ENCODE data around the gene SLC22A23.
A peak's percentile ranks its signal among the peaks of the same experiment; 100 is the strongest.

The SLC22A23 gene

DNA sequence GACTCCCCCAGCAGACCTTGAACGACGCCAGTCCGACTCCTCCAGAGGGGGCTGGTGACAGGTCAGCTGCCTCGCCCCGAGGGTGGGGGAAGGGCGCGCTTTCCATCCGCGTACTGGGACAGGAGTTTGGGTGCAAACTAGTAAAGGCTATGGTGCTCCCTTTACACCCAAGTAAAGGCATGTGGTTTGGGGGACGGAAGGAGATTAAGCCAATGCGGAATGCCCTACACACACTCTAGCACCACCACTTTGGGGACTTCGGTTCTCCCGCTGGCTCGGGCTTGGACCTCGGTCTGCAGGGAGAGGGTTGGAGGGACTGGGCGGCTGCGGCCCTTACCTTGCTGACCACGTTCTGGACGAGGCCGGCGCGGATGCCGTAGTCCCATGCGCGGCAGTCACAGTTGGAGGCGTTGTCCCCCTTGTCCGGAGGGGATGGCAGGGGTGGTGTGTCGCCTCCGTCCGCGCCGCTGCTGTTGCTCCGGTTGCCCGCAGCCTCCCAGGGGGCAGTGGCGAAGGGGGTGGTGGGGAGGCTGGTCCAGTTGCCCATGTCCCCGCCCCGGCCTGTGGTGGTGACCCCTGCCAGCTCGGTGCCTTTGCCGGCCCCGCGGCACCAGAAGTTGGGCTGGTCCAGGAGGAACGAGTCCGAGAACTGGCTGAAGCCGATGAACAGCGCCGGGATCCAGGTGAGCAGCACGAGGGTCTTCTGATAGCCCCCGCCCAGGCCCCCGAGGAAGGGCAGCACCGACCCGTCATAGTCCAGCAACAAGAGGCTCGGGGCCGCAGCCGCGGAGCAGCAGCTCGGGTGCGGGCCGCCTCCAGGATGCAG lies 1.1 kb downstream of the SLC22A23 start:
- H3K27me3 ChIP-seq (ENCODE audit: control insufficient read depth, low read length), result peaks cover 69% of the 10 kb centered on the region
- H3K36me3 ChIP-seq (ENCODE audit: control insufficient read depth, low read length), result no peaks in the 10 kb centered on the region
- H3K4me1 ChIP-seq (ENCODE audit: control insufficient read depth, low read length), result peaks cover 9% of the 10 kb centered on the region; the same call in 1 of the 2 replicates
- H3K27ac ChIP-seq (ENCODE audit: low read depth, low read length), result no peak overlapping the region
- peaks cover 7% of the 10 kb centered on the region; the same call in 1 of the 2 replicates for H4K20me1 ChIP-seq (ENCODE audit: control insufficient read depth, insufficient read depth, low read depth, low read length)
- no peaks in the 10 kb centered on the region for H3K9me2 ChIP-seq (replicated peaks; ENCODE audit: control insufficient read depth, low read length)
- no peaks in the 10 kb centered on the region for H3K9me3 ChIP-seq (ENCODE audit: control insufficient read depth, insufficient read depth, low read length)
- no peaks in the 10 kb centered on the region for H3K79me2 ChIP-seq (ENCODE audit: control insufficient read depth, low read length)
- H3K4me3 ChIP-seq (ENCODE audit: low read length), result peak overlapping the region; percentile 54
- TF ChIP-seq, protein P1, sequence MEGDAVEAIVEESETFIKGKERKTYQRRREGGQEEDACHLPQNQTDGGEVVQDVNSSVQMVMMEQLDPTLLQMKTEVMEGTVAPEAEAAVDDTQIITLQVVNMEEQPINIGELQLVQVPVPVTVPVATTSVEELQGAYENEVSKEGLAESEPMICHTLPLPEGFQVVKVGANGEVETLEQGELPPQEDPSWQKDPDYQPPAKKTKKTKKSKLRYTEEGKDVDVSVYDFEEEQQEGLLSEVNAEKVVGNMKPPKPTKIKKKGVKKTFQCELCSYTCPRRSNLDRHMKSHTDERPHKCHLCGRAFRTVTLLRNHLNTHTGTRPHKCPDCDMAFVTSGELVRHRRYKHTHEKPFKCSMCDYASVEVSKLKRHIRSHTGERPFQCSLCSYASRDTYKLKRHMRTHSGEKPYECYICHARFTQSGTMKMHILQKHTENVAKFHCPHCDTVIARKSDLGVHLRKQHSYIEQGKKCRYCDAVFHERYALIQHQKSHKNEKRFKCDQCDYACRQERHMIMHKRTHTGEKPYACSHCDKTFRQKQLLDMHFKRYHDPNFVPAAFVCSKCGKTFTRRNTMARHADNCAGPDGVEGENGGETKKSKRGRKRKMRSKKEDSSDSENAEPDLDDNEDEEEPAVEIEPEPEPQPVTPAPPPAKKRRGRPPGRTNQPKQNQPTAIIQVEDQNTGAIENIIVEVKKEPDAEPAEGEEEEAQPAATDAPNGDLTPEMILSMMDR (IDR thresholded peaks at IDR 0.05; ENCODE audit: low read depth, low read length, poor library complexity, severe bottlenecking), result no peak
- TF ChIP-seq EZH2phosphoT487 (IDR thresholded peaks at IDR 0.05; ENCODE audit: borderline replicate concordance, low read length), result peak; percentile 4; the same call in 1 of the 2 replicates
- peak overlapping the region; percentile 69; the same call in 1 of the 2 replicates for H3K4me2 ChIP-seq (ENCODE audit: low read length)
- H3F3A ChIP-seq (ENCODE audit: control insufficient read depth, insufficient read depth), result no peaks in the 10 kb centered on the region

DNA sequence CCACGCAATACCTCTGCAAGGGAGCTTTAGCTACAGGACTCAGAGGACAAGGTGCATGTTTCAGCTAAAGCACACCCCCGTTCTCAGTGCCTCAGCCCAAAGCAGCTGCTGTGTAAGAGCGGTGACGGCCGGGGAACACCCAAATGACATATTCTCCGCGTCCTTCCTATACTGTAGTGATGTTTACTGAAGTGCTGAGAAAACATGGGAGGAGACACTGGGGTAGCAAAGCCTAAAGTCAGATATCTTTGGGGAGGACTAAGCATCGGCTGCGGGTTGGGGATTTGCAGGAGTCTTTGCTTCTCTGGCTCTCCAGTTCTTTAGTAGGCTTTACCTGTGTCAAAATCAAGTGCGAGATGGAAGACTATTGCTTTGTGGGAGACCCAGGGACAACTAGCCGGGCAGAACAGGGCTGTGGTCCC lies 1.7 kb downstream of the SLC22A23 start:
- H3K79me2 ChIP-seq (ENCODE audit: control insufficient read depth, low read length), result no peaks in the 10 kb centered on the region
- peaks cover 9% of the 10 kb centered on the region; the same call in 1 of the 2 replicates for H3K4me1 ChIP-seq (ENCODE audit: control insufficient read depth, low read length)
- H3K4me3 ChIP-seq (ENCODE audit: low read length), result no peak overlapping the region

DNA sequence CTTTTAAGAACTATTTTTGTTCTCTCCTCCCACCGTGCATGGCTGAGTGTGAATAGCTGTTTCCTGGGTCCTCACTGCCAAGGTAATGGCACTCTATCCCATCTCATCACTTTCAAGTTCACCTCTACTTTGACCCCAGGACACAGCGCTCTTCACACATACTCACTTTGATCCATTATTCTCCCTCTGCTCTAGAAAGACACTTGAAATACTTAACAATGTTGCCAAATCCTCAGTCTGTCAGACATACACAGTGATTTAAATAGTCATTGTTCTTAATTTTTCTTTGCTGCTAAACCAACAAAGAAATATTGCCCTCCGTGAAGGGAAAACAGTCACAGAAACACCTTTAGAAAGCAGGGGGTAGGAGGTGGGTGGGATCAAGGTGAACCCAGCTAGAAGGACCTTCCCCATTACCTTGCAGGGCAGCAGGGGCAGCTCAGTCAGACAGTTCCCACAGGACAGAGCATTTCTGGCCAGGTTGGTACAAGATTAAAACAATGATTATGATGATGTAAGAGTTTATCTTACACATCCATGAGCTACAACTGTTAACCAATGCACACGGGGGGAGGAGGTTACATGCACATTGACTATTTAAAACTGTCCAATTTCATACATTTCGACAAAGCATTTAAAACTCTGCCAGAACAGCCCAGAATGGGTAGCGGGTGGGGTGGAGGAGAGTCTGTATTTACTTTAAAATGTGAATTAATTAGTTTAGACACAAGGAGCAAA lies 2.4 kb downstream of the SLC22A23 start:
- H3K79me2 ChIP-seq (ENCODE audit: control insufficient read depth, low read length), result no peaks in the 10 kb centered on the region
- no peaks in the 10 kb centered on the region for H3K36me3 ChIP-seq (ENCODE audit: control insufficient read depth, low read length)
- no peaks in the 10 kb centered on the region for H3F3A ChIP-seq (ENCODE audit: control insufficient read depth, insufficient read depth)
- H3K4me2 ChIP-seq (ENCODE audit: low read length), result no peak overlapping the region
- no peaks in the 10 kb centered on the region for H3K9me2 ChIP-seq (replicated peaks; ENCODE audit: control insufficient read depth, low read length)
- peaks cover 58% of the 10 kb centered on the region for H3K27me3 ChIP-seq (ENCODE audit: control insufficient read depth, low read length)
- TF ChIP-seq EZH2phosphoT487 (IDR thresholded peaks at IDR 0.05; ENCODE audit: borderline replicate concordance, low read length), result no peak
- TF ChIP-seq, protein P1 (IDR thresholded peaks at IDR 0.05; ENCODE audit: low read depth, low read length, poor library complexity, severe bottlenecking), result no peak
- H3K9me3 ChIP-seq (ENCODE audit: control insufficient read depth, insufficient read depth, low read length), result no peaks in the 10 kb centered on the region
- H3K27ac ChIP-seq (ENCODE audit: low read depth, low read length), result no peak overlapping the region
- peaks cover 7% of the 10 kb centered on the region; the same call in 1 of the 2 replicates for H4K20me1 ChIP-seq (ENCODE audit: control insufficient read depth, insufficient read depth, low read depth, low read length)
- peaks cover 9% of the 10 kb centered on the region; the same call in 1 of the 2 replicates for H3K4me1 ChIP-seq (ENCODE audit: control insufficient read depth, low read length)
- H3K4me3 ChIP-seq (ENCODE audit: low read length), result no peak overlapping the region

More for the DNA sequence above, 1.7 kb downstream of the SLC22A23 start:
- H3K9me2 ChIP-seq (replicated peaks; ENCODE audit: control insufficient read depth, low read length), result no peaks in the 10 kb centered on the region
- peaks cover 65% of the 10 kb centered on the region for H3K27me3 ChIP-seq (ENCODE audit: control insufficient read depth, low read length)
- H3K36me3 ChIP-seq (ENCODE audit: control insufficient read depth, low read length), result no peaks in the 10 kb centered on the region
- H3K9me3 ChIP-seq (ENCODE audit: control insufficient read depth, insufficient read depth, low read length), result no peaks in the 10 kb centered on the region
- peaks cover 7% of the 10 kb centered on the region; the same call in 1 of the 2 replicates for H4K20me1 ChIP-seq (ENCODE audit: control insufficient read depth, insufficient read depth, low read depth, low read length)
- H3K27ac ChIP-seq (ENCODE audit: low read depth, low read length), result no peak overlapping the region
- no peak overlapping the region for H3K4me2 ChIP-seq (ENCODE audit: low read length)
- TF ChIP-seq EZH2phosphoT487 (IDR thresholded peaks at IDR 0.05; ENCODE audit: borderline replicate concordance, low read length), result 0 out of 2 replicates have a peak, but pooled peaks have one; percentile 43
- TF ChIP-seq, protein P1 (IDR thresholded peaks at IDR 0.05; ENCODE audit: low read depth, low read length, poor library complexity, severe bottlenecking), result no peak
- no peaks in the 10 kb centered on the region for H3F3A ChIP-seq (ENCODE audit: control insufficient read depth, insufficient read depth)

Data from DOHH2 (cell line).